ENCODE results near the gene POLE.

POLE gene

DNA sequence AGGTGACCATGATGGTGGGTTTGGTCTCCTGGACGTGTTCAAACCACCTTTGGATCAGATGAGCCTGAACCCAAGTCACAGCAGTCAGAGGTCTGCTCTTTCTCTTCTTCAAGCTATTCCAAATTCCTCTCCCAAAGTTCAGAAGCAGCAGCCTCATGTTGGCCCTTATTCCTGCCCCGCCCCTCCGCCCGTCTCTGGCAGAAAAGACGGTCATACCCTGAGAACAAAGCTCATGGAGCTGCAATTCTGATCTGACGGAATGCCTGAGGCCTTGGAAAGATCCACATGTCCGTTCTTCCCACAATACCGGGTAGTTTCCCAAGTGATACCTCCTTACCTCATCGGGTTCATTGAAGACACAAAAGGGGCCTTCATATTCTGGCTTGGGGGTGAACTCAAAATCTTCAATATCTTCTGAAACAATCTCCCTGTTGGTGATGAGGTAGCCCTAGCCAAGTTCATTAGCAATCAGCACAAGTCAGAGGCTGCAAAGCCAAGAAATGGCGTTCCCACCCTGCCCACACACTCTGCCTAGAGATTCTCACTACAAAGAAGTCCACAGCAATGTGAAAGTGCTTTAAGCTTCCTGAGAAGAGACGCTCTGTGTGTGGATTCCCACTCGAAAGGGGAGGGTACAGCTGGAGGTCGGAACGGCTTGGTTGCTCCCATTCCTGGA is 11.2 kb downstream of the POLE start:
- DNase-seq, result no peak

DNA sequence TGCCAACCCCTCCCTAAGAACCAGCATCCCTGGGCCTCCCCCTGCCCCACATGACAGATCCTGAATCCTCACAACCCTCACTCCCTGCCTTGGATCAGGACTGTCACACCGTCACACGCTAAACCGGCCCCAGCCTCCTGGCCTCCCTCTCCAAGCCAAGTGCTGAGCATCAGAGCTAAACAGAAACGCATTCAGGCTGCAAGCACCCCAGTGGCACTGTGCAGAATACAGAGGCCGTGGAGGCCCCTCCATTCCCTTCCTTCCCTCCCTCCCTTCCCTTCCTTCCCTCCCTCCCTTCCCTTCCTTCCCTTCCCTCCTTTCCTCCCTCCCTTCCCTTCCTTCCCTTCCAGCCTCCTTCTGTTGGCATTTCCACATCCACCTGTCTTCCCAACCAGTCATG is 12.6 kb downstream of the POLE start:
- DNase-seq, result no peak

DNA sequence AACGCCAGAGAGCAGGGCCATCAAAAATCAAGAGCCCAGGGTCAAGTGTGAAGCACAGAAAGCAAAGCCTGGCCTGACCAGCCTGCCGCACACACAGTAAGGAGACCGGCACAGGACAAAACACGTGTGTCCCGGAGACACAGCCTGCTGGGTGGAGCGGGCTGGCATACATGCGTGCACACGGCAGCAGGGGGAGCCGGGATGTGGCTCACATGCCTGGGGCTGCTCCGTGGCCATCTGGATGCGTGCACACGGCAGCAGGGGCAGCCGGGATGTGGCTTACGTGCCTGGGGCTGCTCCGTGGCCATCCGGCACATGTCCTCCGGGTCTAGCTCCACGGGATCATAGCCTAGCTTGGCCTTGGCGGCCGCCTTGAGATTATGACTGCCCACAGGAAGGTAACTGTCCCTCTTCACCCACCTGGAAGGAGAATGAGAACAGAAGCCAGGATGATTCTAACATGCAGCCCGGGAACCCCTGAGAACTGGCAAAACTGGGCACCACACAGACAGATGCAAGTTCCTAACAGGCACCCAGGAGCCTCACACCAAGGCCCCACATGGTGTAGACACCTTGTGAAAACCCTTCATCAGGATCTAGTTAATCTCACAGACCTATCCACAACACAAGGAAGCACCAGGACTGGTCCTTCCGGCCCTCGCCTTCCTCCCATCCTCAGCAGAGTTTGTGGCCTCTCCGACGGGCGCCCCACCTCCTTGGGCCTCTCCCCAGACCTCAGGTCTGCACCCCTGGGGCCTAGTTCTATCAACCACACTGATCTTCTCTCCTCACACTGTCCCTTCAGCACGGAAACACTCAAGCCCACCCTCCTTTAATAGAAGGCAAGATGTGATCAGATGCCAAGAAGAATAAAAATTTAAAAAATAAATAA is 13.6 kb downstream of the POLE start:
- DNase-seq, result no peak

DNA sequence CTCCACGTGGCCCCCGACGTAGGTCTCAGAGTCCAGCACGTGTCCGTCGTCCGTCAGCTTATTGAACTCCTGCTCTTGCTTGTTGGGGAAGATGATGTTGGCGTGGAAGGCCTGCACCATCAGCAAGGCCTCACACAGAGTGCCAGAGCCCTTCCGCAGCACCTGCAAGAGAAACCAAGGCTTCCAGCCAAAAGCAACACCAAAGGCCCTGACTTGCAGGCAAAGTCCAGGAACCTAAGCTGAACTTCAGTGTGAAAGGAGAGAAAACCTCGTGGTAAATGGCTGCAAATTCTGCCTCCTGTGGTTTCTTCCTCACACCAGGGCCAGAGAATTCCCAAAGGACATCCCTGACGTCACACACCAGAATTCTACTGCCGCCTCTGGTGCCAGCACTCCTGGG is 14.5 kb downstream of the POLE start:
- no peak for DNase-seq

DNA sequence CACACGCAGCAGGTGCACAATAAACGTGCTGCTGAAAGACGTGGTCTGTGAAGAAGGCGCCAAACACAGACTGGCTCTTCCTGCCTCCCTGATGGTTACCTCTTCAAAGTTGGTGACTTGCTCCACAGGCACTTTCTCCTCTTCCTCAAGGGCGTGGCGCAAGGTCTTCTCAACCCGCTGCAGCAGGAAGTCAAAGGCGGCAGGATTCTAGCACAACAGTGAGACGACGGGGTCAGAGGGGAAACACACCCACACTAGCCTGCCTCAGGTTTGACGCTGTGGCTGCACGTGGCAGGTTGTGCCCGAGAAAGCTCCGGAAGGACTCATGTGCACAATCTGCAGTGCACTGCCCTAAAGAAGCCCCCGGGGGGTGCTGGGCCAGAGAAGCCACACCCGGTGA is 15.0 kb downstream of the POLE start:
- no peak for DNase-seq

DNA sequence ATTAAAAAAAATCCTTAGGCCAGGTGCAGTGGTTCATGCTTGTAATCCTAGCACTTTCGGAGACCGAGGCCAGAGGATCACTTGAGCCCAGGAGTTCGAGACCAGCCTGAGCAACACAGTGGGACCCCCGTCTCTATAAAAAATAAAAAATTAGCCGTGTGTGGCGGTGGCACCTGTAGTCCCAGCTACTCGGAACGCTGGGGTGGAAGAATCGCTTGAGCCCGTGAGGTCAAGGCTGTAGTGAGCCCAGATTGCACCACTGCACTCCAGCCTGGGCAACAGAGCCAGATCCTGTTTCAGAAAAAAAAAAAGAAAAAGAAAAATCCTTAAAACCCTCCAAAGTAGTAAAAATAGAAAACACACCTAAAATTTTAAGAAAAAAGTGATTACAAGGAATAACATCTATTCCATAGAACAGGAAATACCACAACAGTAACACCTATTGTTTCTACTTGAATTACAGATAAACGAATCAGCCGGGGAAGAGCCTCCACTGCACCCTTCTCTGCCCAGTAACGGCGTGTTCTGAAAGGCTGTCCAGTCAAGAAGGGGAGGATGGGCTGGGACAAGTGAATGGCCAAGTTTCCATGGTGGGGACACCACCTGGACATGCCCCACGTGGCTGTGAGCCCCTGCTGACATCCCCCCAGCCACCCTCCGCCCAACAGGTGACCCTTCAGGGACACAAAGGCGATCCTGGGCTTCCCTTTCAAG is 17.8 kb downstream of the POLE start:
- DNase-seq, result no peak

DNA sequence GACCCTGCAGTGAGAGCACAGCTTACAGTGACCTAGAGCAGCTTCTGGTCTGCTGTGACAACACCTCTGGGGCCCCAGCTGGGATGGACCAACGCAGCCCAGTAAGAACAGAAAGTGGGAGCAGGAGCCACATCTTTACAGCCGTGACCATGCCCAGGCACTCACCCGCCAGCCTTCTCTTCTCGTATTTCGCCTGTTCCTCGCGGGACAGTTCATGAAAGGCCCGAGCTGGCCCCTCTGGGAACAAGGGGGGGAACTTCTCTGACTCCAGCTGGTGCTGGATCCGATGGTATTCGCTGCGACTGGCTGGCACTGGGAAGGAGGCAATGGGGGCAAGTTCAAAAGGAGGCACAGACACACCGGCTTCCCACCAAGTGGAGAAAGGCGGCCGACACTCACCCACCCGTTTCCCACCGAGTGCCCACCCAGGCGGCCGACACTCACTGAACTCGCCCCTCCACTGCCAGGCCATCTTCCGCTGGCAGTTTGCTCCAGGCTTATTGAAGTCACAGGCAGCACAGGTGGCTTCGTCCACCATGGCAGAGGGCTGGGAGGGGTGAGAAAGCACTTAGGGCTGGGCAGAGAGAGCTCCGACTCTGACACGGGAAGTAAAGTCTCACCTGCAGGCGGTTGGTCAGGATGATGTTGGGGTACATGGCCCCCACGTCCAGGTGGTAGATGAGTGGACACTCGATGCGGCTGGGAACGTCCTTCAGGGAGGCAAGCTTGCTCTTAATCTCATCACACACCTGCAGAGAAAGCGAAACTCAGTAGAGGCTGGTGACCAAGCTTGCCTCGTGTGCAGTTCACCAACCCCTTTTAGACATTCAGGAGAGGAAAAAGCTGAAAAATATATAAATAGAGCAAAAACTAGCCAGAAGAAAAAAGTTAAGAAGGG is 18.7 kb downstream of the POLE start:
- no peak for DNase-seq

DNA sequence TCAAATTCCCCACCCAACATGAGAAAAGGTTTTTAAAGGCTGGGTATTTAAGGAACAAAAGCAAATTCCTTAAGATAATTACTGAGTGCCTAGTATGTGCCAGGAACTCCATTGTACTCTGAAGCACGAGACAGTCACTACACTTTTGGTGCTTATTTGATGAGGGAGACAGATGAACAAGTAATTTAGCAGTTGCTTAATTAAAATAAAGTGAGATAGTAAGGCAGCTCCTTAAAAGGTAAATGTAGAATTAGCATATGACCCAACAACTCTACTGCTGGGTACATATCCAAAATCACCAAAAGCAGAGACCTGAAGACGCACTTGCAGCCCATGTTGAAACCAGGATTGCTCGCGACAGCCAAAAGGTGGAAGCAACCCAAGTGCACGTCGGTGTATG is 21.3 kb downstream of the POLE start:
- DNase-seq, result no peak

DNA sequence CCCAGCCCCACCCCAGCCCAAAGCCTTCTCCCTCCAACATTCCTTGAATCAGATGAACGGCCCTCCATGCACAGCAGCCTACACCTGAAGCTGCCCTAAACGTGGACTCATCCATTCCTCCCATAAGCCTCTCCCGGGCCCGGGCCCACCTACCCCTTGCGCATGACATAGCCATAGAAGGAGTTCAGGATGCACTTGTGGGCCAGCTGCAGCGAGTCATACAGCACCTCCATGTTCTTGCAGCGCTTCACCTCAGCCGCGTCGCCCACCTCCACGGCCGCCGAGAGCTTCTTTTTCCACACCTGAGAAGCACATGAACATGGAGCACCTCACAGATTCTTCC is 22.0 kb downstream of the POLE start:
- no peak for DNase-seq

DNA sequence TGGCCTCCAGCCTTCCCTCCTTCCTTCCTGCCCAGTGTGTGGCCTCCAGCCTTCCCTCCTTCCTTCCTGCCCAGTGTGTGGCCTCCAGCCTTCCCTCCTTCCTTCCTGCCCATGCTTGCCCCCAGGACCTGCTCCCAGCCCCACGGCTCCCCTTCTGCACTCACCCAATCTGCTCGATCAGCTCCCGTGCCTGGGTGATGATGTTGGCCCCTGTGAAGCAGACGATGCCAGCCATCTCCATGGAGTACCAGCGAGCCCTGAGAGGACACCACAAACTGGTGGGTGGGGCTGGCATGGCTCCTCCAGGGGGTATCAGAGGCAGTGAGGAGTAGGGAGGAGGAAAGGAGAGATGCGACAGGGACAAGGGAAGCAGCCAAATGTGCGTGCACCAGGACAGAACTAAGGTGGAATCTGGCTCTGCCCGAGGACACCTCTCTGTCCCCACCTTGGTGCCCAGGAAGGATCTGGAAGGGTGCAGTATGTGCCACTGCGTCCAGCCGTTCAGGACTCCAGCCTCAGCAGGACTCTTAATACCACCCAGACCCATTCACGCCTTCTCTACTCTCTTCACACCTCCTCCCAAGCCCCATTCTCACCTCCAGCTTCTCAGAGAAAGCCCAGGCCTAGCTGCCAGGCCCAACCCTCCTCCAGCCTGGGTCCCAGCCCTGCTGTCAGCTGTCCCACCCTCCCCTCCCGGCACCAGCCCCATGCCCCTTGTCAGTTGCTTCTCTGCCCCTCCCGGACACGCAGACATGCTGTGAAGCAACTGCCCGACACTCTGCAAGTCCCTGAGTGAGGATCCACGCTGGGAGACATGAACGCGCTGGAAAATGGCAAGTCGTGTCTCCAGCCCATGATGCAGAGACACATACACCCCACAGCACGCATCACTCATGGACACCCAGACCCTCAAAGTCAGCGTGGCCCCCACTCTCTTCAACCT is 22.7 kb downstream of the POLE start:
- DNase-seq, result no peak

DNA sequence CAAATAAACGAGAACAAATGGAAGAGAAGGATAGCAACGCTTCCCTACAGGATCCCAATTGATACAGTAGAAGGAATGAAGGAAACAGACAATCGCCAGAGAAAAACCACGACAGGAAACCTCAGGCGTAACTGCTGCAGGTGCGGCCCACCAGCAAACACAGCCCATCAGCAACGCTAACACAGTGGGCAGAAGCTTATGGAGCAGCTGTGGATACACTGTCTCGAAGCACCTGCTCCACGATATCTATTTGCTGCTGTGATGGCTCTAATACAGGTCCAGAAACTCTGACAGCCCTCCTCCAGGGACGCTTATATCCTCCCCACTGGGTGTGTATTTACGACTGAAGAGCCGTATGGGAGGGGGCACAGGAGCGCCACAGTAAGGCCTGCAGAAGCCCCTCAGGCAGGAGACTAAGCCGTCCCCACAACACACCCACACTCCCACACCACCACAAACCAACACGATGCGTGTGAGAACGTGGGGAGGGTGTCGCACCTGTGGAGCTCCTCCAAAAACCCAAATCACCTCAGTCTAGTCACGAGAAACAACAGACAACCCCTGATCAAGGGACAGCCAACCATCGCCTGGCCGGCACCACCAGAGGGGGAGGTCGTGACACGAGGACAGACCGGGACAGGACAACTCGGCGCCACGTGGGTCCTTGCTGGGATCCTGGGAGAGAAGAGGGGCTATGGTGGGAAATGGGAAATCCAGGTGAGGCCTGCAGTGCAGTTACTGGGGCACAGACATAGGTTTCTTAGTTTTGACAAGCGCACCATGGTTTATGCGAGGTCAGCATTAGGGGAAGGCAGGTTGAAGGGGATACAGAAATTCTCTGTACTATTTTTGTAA is 24.0 kb downstream of the POLE start:
- DNase-seq, result no peak

DNA sequence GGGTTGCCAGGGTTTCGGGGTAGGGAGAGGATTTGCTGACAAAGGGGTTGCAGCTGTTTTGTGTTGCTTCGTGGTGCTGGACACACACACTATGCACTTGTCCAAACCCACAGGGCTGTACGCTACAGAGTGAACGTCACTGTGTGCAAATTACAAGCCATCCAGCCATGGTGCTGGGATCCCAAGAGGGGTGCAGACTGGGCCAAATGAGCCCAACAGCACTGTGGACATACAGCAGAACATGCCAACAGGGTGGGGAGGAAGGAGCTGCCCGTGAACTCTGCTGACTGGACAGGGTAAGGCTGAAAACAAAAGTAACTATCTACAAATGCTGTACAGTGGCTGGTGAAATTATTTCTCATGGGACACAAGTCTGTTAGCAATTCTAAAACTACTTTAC is 25.2 kb downstream of the POLE start:
- DNase-seq, result no peak

DNA sequence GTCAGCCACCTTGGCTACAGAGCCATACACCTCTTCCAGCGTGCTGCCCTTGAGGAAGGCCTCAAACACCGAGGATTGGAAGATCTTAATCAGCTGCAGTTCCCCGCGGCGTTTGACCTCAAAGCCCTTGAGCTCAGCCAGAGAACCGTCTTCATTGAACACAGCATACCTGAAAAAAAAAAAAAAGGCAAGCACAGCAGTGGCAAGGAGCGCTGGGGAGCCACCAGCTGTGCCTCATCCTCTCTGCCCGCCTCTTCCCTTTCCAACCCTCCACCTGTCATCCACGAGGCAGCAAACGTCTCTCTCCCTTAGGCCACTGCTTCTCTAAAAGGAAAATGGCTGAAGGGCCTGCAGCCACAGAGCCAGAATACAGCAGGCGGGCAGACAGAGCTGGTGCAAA is 26.1 kb downstream of the POLE start:
- no peak for DNase-seq

DNA sequence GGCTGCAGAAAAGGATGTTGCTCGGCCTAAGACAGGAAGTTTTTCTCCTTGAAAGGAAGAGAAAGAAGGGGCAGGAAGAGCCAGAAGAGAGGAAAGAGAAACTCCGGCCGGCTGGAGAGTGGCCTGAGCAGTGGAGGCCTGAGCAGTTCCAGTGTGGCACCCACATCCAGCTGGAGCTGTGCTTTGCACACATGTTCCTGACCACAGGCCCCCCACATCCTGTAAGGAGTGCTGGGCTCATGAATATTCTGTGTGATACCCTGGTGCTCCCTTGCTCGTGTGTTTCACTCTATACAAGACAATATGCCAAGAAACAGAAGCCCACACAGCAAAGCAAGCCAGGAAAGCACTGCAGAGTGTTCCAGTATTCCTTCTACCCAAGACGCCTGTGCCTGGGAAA is 27.1 kb downstream of the POLE start:
- DNase-seq, result no peak

DNA sequence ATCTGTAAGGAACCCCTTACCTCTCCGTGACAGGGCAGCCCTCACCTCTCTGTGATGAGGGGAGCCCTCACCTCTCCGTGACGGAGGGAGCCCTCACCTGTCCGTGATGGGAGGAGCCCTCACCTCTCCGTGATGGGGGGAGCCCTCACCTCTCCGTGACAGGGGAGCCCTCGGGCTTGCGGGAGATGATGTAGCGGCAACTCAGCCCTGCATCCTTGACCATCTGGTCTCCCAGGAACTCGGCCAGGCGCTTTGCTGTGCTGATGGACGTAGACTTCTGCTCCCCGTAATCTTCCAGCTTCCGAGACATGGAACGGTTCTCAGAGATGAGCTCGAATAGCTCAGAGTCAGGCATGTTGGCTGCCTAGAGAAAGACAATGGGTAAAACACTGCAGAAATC is 28.0 kb downstream of the POLE start:
- no peak for DNase-seq

DNA sequence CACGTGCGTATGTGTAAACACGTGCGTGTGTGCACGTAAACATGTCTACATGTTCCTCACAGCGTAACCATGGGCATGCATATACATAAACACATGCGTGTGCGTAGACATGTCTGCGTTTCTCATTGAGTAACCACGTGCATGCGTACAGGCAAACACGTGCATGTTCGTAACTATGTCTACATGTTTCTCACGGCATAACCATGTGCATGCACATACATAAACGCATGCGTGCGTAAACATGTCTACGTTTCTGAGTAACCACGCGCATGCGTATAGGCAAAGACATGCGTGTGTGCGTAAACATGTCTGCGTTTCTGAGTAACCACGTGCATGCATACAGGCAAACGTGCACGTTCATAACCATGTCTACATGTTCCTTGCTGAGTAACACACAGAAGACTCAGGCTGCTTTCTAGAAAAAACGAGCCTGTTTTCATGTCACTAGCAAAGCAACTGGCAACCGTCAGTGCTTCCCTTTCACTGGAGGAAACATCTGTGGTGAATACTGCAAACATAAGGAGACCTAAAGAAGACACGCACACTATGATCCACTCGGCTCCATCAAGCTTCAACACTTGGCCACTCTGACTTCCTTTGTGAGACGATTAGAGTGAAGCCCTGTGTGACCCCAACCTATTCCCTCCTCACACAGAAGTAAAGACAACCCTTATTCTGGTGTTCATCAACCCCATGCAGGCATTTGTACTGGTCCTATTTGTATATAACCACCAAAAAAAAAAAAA is 28.8 kb downstream of the POLE start:
- no peak for DNase-seq

DNA sequence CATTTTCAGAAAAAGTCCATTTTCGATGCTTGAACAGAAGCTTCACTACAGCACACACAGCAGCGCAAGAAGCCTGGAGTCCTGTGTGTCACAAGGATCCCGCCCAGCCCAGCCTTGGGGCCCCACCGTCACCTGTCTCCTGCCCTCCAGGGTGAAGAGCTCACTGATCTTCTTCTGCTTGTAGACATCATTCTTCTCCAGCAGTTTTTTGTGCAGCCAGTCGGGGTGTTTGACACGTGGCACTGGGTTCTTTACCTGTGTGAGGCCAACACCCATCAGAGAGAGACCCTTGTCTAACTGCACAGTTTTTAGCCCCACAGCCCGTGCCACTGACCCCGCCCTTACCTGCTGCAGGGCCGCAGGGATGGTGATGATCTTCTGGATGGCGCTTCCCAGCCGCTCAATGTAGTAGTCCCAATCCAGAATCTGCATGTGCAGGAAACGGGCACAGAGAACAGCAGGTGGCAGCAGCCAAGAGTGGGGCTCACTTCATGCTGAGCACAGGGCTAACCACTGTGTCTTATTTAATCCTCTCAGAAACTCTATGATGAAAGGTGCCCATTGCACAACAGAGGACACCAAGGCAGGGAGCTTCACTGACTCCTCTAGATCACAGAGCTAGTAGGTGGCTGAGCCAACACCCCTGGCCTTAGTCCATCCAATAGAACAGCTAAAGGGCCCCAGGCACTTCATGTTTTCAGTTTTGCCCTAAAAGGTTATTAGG is 30.0 kb downstream of the POLE start:
- DNase-seq, result no peak

DNA sequence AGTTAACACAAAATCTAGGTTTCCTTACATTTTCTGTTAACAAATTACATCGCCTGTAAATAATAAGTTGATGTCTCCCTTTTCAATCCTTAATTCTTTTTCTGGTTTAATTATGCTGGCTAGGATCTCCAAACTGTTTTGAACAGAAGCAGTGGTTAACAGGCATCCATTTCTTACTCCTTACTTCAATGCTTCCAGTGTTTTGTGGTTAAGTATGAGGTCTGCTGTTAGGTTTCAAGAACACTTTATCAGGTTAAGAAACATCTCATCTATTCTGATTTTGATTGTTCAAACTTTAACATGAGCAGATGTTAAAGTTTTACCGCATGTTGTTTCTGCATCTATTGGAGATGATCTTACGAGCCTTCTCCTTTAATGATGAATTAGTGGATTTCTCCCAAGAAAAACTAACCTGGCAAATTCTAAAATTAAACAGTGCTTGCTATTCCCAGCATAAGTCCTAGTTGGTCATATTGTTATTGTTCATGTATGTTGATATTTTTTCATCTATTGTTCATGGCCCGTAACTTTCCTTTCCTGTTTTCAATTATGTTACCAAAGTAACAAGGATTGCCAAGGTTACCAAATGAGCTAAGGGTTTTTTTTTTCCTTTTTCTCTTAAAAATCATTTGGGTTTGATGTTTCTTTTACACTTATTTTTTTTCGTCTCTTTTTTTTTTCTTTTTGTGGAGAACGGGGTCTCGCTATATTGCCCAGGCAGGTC is 33.4 kb downstream of the POLE start:
- DNase-seq, result no peak

Data from NCI-H82 (cell line).